Nucleus accumbens (tissue), 56 donors: Measurements from ENCODE around the gene PLEKHG4B.
A peak's percentile ranks its signal among the peaks of the same experiment; 100 is the strongest.

ENCODE experiments used
- DNase-seq, 56 donors: peaks; one replicate each; lab custom pipeline; 2025; lab: John Stamatoyannopoulos, UW

PLEKHG4B gene

DNA sequence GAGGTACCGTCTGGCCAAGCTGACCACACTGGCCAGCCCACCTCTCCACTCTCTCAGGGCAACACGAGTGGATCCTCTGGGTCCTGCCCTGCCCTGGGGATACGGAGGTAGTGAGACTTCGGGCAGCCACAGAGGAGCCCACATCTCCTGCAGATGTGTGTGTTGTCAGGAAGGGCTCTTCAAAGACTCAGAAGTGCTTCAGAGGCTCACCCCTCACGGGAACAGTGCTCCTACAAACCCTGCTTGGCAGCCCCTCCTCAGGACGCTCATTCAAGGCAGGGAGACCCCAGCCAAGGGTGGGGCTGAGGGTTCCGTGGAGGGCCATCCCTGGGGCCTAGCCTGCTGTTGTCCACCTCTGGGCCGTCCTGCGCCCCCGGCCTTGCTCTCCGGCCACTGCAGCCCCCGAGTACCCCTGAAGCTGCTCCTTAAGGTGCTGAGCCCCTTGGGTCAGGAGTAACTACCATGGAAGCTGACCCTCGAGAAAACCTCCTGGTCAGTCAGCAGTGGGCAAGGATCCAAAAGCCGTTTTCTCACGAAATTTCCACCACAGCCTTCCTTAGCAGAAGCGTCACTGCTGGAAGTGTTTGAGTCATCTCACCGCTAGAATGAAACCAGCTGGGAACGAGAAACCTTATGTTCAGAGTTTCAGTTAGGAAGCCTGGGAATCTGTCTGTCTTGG, 76.2 kb downstream of the PLEKHG4B start:
- DNase-seq, result no peak

DNA sequence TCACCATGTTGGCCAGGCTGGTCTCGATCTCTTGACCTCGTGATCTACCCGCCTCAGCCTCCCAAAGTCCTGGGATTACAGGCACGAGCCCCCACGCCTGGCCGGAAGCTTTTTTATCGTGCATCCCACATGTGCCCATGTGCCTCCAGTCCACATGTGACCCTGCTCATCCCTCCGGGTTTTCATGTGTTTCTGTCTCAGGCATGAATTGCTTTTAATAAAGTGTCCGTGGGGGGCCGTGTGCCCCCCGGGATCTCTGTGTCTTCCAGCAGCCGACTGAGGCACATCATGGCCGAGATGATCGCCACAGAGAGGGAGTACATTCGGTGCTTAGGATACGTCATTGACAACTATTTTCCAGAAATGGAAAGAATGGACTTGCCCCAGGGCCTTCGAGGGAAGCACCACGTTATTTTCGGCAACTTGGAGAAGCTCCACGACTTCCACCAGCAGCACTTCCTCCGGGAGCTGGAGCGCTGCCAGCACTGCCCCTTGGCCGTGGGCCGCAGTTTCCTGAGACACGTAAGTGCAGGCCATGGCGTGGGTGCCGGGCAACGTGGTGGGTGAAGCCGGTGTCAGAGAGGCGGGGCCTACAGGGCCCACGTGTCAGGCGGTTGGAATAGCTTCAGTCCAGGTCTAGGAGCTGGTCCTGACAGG, 77.2 kb downstream of the PLEKHG4B start:
- peak in 2 of 56 donors; percentile 10 to 13 for DNase-seq

DNA sequence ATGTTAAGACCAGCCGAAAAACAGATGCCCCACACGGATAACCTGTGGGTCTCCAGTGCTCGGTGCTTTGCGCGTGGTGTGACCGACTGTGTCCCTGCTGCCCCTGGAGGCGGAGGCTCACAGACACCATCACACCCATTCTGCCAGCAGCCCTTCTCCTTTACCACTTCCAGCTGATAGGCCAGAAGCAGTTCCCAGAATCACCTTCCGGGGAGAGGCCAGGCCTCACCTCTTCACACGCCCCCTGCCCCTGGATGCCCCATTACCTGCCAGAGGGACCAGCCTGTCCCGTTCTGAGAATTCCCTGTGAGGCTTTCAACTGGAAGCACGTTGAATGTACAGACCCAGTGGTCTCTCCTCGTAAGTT, 77.7 kb downstream of the PLEKHG4B start:
- DNase-seq, result no peak

DNA sequence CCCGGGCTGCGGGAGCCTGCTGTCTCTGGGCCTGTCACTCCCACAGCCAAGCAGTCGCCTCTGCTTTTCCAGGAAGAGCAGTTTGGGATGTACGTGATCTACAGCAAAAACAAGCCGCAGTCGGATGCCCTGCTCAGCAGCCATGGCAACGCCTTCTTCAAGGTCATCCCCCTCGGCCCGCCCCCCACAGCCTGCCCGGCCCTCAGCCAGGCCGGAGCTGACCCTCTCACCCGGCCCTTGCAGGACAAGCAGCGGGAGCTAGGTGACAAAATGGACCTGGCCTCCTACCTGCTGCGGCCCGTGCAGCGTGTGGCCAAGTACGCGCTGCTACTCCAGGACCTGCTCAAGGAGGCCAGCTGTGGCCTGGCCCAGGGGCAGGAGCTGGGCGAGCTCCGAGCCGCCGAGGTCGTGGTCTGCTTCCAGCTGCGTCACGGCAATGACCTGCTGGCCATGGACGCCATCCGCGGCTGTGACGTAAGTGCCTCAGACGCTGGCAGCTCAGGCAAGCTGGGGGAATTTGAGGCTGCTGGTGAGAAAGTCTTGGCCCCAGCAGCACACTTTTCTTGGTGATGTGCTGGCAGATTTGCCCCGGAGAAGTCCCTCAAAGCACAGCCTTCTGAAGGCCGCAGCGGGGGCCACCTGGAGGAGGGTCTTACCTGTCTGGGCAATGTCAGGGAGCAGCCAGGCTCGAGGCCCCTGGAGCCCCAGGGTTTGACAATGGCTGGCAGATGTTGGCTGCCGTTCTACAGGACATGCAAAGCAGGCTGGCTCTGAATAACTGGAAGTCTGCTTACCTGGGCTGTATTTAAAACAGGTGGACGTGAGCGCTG, 79.2 kb downstream of the PLEKHG4B start:
- DNase-seq, result no peak

DNA sequence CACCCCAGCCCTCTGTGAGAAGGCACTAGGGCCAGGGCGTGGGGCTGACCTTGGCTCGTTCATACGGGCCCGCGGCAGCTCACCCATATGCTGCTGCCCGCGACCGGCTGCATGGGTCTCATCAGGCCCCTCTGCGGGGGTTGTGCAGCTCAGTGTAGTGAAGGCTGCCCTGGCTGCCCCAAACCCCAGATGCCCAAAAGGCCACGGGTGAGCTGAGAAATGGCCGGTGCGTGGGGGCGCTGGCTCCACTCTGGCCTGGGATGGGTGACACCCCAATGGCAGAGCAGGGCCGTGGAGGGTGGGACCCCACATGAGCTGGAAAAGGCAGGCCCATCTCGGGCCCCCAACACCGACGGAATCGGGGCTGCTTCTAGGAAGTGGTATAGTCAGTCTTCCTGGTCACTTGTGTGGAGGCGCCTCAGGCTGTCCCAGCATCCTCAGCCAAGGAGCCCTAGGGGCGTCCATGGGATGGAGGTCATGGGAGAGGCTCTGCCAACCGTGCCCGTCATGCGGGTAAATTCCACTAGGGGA, 79.9 kb downstream of the PLEKHG4B start:
- no peak for DNase-seq

DNA sequence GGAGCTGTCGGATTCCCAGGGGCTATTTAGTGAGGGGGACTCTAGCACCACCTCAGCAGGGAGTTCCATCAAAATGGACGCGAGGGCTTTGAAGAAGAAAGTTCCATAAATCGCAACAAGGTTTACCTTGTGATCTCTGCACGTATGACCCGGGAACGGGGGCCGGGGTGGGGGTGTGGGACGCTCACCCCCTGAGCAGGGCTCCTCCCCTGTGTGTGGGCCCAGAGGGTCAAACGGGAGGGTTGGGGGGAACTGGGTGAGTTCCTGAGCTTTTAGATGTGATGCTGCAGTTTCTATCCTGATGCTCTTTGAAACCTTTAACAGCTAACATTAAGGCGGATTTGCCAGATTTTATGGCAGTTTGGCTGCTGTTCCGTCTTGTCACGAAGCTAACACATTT, 80.5 kb downstream of the PLEKHG4B start:
- no peak for DNase-seq

DNA sequence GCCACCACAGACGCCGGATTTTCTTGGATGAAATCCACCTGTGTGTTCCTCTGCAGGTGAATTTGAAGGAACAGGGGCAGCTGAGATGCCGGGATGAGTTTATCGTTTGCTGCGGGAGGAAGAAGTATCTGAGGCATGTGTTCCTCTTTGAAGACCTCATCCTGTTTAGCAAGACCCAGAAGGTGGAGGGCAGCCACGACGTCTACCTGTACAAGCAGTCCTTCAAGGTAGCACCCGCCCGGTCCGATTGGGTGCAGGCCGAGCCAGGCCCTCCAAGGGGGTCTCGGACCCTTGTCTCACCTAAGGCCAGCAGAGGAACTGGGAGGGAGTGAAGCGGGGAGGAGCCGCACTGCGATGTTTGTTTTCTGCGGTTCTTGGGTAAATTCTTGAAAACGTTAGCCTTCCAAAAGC, 80.9 kb downstream of the PLEKHG4B start:
- DNase-seq, result no peak

DNA sequence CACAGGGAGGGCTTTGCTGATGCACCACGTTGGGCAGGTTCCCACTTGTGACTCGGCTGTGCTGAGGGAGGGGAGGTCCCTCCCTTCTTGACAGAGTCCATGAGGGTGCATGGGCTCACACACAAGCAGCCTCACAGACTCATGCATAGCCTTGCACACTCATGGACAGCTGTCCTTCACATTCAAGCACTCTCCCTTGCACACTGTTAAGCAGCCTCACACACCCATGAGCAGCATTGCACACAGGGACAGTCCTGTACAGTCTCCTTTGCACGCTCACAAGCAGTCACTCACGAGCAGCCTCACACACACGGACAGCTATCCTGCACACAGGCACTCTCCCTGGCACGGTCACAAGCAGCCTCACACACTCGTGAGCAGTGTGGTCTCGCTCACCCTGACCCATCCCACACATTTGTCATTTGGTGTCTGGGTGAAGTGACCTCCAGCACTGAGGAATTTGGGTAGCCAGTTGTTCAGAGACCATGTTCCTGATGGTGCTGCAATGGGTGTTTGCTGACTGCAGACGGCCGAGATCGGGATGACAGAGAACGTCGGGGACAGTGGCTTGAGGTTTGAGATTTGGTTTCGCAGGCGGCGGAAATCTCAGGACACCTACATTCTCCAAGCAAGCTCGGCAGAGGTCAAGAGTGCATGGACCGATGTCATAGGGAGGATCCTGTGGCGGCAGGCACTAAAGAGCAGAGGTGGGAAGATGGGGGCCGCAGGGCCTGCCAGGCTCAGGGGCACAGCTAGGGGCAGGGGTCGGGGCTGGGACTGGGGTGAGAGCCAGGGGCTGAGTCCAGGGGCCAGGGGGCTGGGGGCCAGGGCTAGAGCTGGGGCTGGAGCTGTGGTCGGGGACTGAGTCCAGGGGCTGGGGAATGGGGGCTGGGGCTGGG, 81.7 kb downstream of the PLEKHG4B start:
- DNase-seq, result no peak

DNA sequence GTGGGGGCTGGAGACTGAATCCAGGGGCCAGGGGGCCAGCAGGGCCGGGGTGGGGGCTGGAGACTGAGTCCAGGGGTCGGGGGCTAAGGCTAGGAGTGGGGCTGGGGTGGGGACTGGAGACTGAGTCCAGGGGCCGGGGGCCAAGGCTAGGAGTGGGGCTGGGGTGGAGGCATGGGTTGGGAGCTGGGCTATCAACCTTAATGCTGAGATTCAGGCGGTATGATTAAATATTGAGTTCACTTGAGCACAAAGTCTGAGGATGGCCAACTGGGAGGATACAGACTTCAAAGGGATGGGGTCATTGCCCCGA, 82.3 kb downstream of the PLEKHG4B start:
- DNase-seq, result no peak

DNA sequence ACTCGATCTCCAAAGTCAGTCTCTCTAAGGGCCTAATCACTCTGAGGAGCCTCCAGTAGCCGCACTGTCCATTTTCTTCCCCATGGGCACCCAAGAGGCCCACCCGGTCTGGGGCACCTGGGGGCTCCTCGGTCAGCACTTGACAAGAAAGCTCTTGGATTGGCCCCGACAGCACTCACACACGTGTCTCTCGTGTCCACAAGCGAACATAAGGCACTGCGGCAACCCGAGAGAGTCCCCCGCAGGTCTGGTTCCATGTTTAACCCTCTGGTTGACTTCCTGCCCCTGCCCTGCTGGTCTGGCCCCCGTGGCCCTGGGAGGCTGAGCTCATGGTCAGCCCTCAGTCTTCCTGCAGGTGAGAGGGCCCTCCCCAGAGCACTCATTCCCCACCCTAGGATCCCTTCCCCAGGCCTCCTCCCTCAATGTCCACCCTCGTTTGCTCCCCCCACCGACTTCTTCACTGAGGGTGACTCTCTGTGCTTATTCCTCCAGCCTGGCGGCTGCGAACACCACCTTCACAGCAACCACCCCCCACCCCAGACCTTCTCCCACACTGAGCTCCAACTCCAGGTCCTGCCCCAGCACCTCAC, 83.0 kb downstream of the PLEKHG4B start:
- no peak for DNase-seq

DNA sequence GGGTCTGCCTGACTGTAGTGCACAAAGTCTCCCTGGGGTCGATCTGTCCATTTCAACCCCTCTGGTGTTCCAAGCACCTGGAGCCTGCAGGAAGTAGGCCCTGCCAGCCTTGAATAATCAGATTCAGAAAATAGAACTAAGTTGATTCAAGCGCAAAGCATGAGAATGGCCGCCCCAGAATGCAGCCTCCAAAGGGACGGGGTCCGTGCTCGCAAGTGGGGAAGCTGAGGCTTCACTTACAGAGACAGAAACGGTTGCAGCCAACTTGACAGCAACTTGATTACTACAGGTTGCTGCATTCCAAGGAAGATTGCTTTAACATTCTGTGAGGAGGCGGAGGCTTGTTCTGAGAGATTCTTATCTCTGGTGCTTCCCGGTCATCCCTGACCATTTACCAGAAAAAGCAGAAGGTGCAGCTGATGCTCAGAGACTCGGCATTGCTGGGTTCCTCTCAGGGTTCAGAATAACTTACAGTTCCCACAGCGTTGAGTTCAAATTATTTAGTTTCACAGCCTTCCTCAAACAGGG, 84.4 kb downstream of the PLEKHG4B start:
- DNase-seq, result no peak

DNA sequence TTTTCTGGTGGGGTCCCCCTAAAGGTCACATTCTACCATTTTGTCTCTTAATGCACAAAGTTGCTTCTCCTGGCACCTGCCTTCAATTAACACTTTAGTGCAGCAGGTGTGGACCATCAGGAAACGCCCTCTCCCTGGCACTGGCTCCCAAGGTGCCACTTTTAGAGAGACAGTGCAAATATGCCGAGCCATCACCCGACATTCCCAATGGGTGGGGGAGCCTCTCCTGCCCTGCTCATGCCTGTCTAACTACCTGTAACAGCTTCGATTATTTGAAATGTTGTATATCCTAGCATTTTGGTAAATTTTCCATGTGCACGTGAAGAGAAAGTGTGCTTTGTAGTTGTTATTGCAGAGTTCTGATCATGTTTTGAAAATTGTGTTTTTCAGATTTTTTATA, 86.1 kb downstream of the PLEKHG4B start:
- DNase-seq, result no peak

DNA sequence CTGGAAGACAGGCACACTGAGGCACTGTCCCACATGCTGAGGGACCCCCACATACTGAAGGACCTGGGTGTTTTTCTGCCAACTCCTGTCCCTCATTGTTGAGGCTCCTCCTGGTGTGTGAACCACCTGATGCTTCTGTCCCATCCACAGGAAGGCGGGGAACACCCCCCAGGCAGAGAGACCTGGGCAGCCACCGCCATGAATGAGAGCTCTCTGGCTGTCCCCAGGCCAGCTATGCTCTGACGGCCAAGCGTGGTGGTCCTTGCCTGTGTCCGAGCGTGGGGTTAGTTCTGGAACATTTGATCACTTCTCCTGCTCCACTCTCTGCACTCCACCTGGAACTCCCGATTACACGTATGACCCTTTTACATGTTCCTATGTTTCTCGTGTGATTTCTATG, 87.4 kb downstream of the PLEKHG4B start:
- no peak for DNase-seq

DNA sequence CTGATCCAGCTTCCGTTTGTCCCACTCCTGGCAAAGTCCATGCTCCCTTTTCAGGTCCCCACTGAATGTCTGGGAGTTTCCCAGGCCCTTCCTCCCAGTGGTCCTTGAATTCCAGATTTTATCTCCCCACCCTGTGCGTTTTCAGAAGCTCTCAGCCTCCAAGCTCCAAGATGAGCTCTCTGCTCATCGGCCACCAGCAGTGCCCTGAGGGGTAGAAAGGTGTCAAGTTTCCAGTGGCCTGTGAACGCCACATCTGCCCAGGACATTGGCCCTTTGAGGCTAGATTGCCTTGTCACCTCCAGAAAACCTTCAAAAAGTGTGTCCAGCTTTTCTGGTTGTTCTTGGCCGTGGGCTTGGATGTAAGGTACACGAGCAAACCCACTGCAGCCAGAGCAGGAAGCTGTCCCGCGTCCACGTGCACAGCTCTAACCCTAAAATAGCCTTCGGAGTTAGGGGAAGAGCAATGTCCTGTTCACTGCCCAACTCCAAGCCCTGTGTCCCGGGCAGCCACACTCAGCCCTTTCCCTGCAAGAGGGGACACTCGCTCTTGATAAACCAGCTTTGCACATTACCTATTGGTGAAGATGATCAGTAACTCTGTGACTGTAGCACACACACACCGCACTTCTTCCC, 88.4 kb downstream of the PLEKHG4B start:
- DNase-seq, result no peak

DNA sequence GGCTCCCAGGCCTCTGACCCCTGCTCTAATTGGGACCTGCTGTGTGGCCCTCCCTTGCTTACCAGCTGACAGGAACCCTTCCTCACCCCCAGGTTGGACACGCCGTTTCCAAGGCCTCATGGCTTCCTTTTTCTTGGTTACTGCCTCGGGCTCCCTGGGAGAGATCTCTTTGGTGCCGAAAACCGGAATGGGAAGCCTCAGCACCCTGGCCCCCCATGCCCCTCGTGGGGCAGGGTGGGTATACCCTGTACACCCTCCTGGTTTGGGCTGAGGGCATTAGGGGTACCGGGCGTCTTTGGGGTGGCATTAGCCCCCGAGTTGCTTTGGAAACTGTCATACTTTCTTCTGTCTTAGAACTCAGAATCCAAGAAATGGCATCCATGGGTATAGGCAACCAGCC, 89.2 kb downstream of the PLEKHG4B start:
- no peak for DNase-seq

DNA sequence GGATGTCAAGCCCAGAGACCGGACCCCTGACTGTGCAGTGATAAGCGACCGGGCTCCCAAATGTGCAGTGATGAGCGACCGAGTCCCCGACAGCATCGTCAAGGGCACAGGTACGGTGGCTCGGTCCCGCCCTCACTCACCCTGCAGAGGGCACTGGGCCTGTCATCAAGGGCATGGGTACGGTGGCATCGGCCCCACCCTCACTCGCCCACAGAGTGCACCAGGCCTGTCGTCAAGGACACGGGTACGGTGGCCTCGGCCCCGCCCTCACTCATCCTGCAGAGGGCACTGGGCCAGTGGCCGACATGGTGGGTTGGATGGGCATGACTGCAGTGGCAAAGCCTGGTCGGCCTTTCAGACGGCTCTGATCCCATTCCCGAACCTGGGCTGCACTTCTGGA, 89.6 kb downstream of the PLEKHG4B start:
- DNase-seq, result no peak

DNA sequence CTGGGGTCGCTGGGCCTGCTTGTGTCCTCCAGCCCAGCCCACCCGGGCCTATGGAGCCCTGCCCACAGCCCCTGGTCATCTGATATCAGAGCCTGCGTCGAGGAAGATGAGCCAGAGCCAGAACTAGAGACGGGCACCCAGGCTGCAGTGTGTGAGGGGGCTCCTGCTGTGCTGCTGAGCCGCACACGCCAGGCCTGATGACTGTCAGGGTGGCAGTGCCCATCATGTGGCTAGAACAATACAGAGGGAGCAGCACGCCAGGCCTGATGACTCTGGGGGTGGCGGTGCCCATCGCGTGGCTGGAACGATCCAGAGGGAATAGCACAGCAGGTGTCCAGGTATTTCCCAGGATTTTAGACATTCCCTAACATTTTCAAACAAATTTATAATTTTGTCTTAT, 90.2 kb downstream of the PLEKHG4B start:
- DNase-seq, result no peak

DNA sequence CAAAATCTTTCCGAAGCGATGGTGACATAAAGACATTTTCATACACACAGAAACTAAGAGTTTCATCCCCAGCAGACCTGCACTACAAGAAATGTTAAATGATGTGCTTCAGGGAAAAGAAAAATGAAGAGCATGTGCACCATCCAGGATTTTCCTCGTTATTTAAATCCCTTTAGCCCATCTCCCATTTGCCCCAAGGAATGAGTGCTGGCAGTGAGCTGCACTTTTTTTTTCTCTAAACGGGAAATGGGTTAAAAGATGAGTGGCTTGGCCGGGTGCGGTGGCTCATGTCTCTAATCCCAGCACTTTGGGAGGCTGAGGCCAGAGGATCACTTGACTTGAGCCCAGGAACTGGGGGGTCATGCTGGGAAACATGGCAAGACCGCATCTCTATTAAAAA, 92.5 kb downstream of the PLEKHG4B start:
- no peak for DNase-seq
